Right ventricle myocardium superior (tissue), 1 donor: Measurements from ENCODE around the gene IGLL1. TPM values are rescaled to one million over a fixed set of nuclear protein-coding genes. Genes with fewer than 3 reads are reported as not detected.

Experiments
- ATAC-seq: fragments of 200-7000 bp; cut with Tn5 transposase; one replicate; pipeline ENCODE4 v1.9.1; 2020; ENCODE audit warnings: mild to moderate bottlenecking; ENCODE audit not compliant: poor library complexity
- DNase-seq: peaks from one replicate; pipeline ENCODE4 v3.0.0-alpha.2; 2020
- intact Hi-C: fragments of 100-400 bp; cut with DNase I; formaldehyde crosslinking; loops from one replicate; pipeline ENCODE4 v1.11.2; 2022
- total RNA-seq: library from RNA; stranded (reverse); fragmentation: NEBNext Ultra II Directional; extraction: Animal tissue kit (Norgen Biotek cat#: 25700); gene quantifications from one replicate; pipeline ENCODE4 v1.2.1, GENCODE V29; 2021
- donor health status: DM: no; HTN: yes; CAD: no; lungs with severe emphysema.

Gene IGLL1
- total RNA-seq, 1 donor from 2014 or later: not detected

- DNase-seq (no peak), ATAC-seq (no peak)
- intact Hi-C loops: loop anchor here (10.0 kb wide), 1 partner anchor 130 kb away; no protein-coding TSS in a partner anchor
These were observed 45.0 kb downstream of the IGLL1 start for GRCh38 chr22:23534851-23535717.

GRCh38 chr22:23534201-23534850, 45.8 kb downstream of the IGLL1 start:
- intact Hi-C loops: loop anchor here (10.0 kb wide), 1 partner anchor 130 kb away; no protein-coding TSS in a partner anchor
- DNase-seq (no peak), ATAC-seq (peak; percentile 11)

GRCh38 chr22:23533771-23534191, 46.3 kb downstream of the IGLL1 start:
- DNase-seq (no peak), ATAC-seq (peak; percentile 13)
- intact Hi-C loops: loop anchor here (10.0 kb wide), 1 partner anchor 129 kb away; no protein-coding TSS in a partner anchor

GRCh38 chr22:23533328-23533762, 46.7 kb downstream of the IGLL1 start:
- ATAC-seq (no peak), DNase-seq (no peak)
- intact Hi-C loops: loop anchor here (10.0 kb wide), 1 partner anchor 129 kb away; no protein-coding TSS in a partner anchor

GRCh38 chr22:23532731-23533130, 47.4 kb downstream of the IGLL1 start:
- intact Hi-C loops: loop anchor here (10.0 kb wide), 1 partner anchor 128 kb away; no protein-coding TSS in a partner anchor
- DNase-seq (no peak), ATAC-seq (no peak)

- intact Hi-C loops: loop anchor here (10.0 kb wide), 1 partner anchor 127 kb away; no protein-coding TSS in a partner anchor
- ATAC-seq: no peak
- no peak for DNase-seq
These were observed 48.0 kb downstream of the IGLL1 start for GRCh38 chr22:23531966-23532705.

GRCh38 chr22:23531283-23531956, 48.7 kb downstream of the IGLL1 start:
- DNase-seq (no peak), ATAC-seq (no peak)
- intact Hi-C loops: loop anchor here (10.0 kb wide), 1 partner anchor 127 kb away; no protein-coding TSS in a partner anchor

GRCh38 chr22:23530766-23531282, 49.3 kb downstream of the IGLL1 start:
- ATAC-seq: no peak
- DNase-seq: no peak
- intact Hi-C loops: loop anchor here (10.0 kb wide), 1 partner anchor 126 kb away; no protein-coding TSS in a partner anchor

- intact Hi-C loops: loop anchor here (10.0 kb wide), 1 partner anchor 125 kb away; no protein-coding TSS in a partner anchor
- ATAC-seq: no peak
- no peak for DNase-seq
These were observed 50.0 kb downstream of the IGLL1 start for GRCh38 chr22:23530106-23530505.

GRCh38 chr22:23529166-23530103, 50.7 kb downstream of the IGLL1 start:
- DNase-seq: no peak
- intact Hi-C loops: loop anchor here (10.0 kb wide), 1 partner anchor 125 kb away; no protein-coding TSS in a partner anchor
- no peak for ATAC-seq

- no peak for ATAC-seq
- intact Hi-C loops: no loop called here
- DNase-seq: no peak
These were observed 51.9 kb downstream of the IGLL1 start for GRCh38 chr22:23527971-23528740.

GRCh38 chr22:23526596-23527316, 53.3 kb downstream of the IGLL1 start:
- ATAC-seq: no peak
- DNase-seq: no peak
- intact Hi-C loops: no loop called here

- intact Hi-C loops: no loop called here
- ATAC-seq: no peak
- DNase-seq: no peak
These were observed 54.6 kb downstream of the IGLL1 start for GRCh38 chr22:23525510-23525909.

GRCh38 chr22:23524226-23524625, 55.9 kb downstream of the IGLL1 start:
- no peak for ATAC-seq
- no peak for DNase-seq
- intact Hi-C loops: no loop called here

- ATAC-seq (no peak), DNase-seq (no peak)
- intact Hi-C loops: no loop called here
These were observed 56.4 kb downstream of the IGLL1 start for GRCh38 chr22:23523713-23524112.
